HepG2 (cell line): ENCODE data around the gene KIF5B. TPM values are rescaled to one million over a fixed set of nuclear protein-coding genes. Genes with fewer than 3 reads are reported as not detected.

ENCODE experiments used
- AGO2 ChIP-seq: fragments of 200-400 bp; formaldehyde crosslinking; optimal IDR thresholded peaks from 2 replicates; pipeline ENCODE3; 2017; ENCODE audit warnings: mild to moderate bottlenecking, low read depth, low read length, moderate library complexity
- DPF2 ChIP-seq: sonication (generic); formaldehyde crosslinking; IDR thresholded peaks from 2 replicates; pipeline ENCODE4 v1.4.0; 2020; ENCODE audit warnings: mild to moderate bottlenecking, low read depth, missing genetic modification reagents, borderline replicate concordance
- KLF12 ChIP-seq: sonication (generic); formaldehyde crosslinking; IDR thresholded peaks from 2 replicates; pipeline ENCODE4 v1.4.0; 2020; ENCODE audit warnings: missing genetic modification reagents, borderline replicate concordance
- RAD21 ChIP-seq: fragments of 450-650 bp; formaldehyde crosslinking; IDR thresholded peaks from 2 replicates; pipeline ENCODE4 v1.5.0; 2020; ENCODE audit warnings: mild to moderate bottlenecking
- SMAD3 ChIP-seq: sonication (generic); formaldehyde crosslinking; IDR thresholded peaks from 2 replicates; pipeline ENCODE4 v1.4.0; 2020; ENCODE audit warnings: missing genetic modification reagents
- ZBTB38 ChIP-seq: sonication (generic); formaldehyde crosslinking; IDR thresholded peaks from 2 replicates; pipeline ENCODE4 v1.5.1; 2020; ENCODE audit warnings: mild to moderate bottlenecking, missing genetic modification reagents
- ZMYM3 ChIP-seq: sonication (generic); formaldehyde crosslinking; IDR thresholded peaks from 2 replicates; pipeline ENCODE4 v1.5.1; 2020; ENCODE audit warnings: mild to moderate bottlenecking, missing genetic modification reagents
- ZNF20 ChIP-seq: sonication (generic); formaldehyde crosslinking; IDR thresholded peaks from 2 replicates; pipeline ENCODE4 v1.4.0; 2020; ENCODE audit warnings: mild to moderate bottlenecking, moderate library complexity, missing genetic modification reagents
- ZNF329 ChIP-seq: sonication (generic); formaldehyde crosslinking; IDR thresholded peaks from 2 replicates; pipeline ENCODE4 v1.9.0; 2021; ENCODE audit warnings: low read depth, mild to moderate bottlenecking, missing genetic modification reagents
- ZNF333 ChIP-seq: sonication (generic); formaldehyde crosslinking; IDR thresholded peaks from 2 replicates; pipeline ENCODE4 v1.4.0; 2020; ENCODE audit warnings: mild to moderate bottlenecking, missing genetic modification reagents, borderline replicate concordance
- ZNF605 ChIP-seq: sonication (generic); formaldehyde crosslinking; IDR thresholded peaks from 2 replicates; pipeline ENCODE4 v1.8.0; 2022; ENCODE audit warnings: mild to moderate bottlenecking, missing genetic modification reagents
- ZNF678 ChIP-seq: sonication (generic); formaldehyde crosslinking; IDR thresholded peaks from 2 replicates; pipeline ENCODE4 v1.4.0; 2020; ENCODE audit warnings: mild to moderate bottlenecking, missing genetic modification reagents
- ZNF713 ChIP-seq: sonication (generic); formaldehyde crosslinking; IDR thresholded peaks from 2 replicates; pipeline ENCODE4 v1.4.0; 2020; ENCODE audit warnings: mild to moderate bottlenecking, missing genetic modification reagents
- ZNF780A ChIP-seq: sonication (generic); formaldehyde crosslinking; IDR thresholded peaks from 2 replicates; pipeline ENCODE4 v1.8.0; 2022; ENCODE audit warnings: mild to moderate bottlenecking, missing genetic modification reagents, moderate library complexity
- ZSCAN20 ChIP-seq: sonication (generic); formaldehyde crosslinking; IDR thresholded peaks from 2 replicates; pipeline ENCODE4 v1.4.0; 2020; ENCODE audit warnings: missing genetic modification reagents, mild to moderate bottlenecking, borderline replicate concordance
- ZSCAN30 ChIP-seq: sonication (generic); formaldehyde crosslinking; IDR thresholded peaks from 2 replicates; pipeline ENCODE4 v1.5.0; 2020; ENCODE audit warnings: mild to moderate bottlenecking, missing genetic modification reagents
- polyA plus RNA-seq, 8 experiments: library from polyadenylated mRNA; depleted of rRNA in 3 of 8; stranded (reverse) in 7 of 8; unstranded in 1 of 8; fragments of >200 nt; fragmentation: Illumina TruSeq in 4 of 8; extraction: Trizol in 4 of 8; gene quantifications; 2 replicates each; pipeline versions ENCODE4 v1.2.1 to v1.2.3, GENCODE V29; 2011 to 2016; ENCODE audit warnings: low read depth in 4 of 8, missing spikeins in 1 of 8, mixed read lengths in 1 of 8; ENCODE audit not compliant: insufficient read depth in 1 of 8
- total RNA-seq, 5 experiments: library from RNA; depleted of rRNA; stranded (reverse); fragments of >200 nt; fragmentation: Illumina TruSeq; extraction: Trizol; gene quantifications; 2 replicates each; pipeline ENCODE4 v1.2.3, GENCODE V29; 2016; ENCODE audit warnings: low read depth in 1 of 5
- TF ChIP-seq, protein P1 (sequence below): sonication (generic); formaldehyde crosslinking; IDR thresholded peaks from 2 replicates; pipeline ENCODE4 v1.4.0; 2020; ENCODE audit warnings: mild to moderate bottlenecking, missing genetic modification reagents
- TF ChIP-seq, protein P2 (sequence below): sonication (generic); formaldehyde crosslinking; IDR thresholded peaks from 2 replicates; pipeline ENCODE4 v1.8.0; 2022; ENCODE audit warnings: mild to moderate bottlenecking, missing genetic modification reagents
- TF ChIP-seq, protein P3 (sequence below): sonication (generic); formaldehyde crosslinking; IDR thresholded peaks from 2 replicates; pipeline ENCODE4 v1.4.0; 2020; ENCODE audit warnings: missing genetic modification reagents, mild to moderate bottlenecking, borderline replicate concordance

KIF5B gene
- total and polyA plus RNA-seq, 2 of the 13 experiments (the other 11 are each of a cell fraction or from before 2014, with no cell fraction given), result 34.3 to 133 TPM

DNA sequence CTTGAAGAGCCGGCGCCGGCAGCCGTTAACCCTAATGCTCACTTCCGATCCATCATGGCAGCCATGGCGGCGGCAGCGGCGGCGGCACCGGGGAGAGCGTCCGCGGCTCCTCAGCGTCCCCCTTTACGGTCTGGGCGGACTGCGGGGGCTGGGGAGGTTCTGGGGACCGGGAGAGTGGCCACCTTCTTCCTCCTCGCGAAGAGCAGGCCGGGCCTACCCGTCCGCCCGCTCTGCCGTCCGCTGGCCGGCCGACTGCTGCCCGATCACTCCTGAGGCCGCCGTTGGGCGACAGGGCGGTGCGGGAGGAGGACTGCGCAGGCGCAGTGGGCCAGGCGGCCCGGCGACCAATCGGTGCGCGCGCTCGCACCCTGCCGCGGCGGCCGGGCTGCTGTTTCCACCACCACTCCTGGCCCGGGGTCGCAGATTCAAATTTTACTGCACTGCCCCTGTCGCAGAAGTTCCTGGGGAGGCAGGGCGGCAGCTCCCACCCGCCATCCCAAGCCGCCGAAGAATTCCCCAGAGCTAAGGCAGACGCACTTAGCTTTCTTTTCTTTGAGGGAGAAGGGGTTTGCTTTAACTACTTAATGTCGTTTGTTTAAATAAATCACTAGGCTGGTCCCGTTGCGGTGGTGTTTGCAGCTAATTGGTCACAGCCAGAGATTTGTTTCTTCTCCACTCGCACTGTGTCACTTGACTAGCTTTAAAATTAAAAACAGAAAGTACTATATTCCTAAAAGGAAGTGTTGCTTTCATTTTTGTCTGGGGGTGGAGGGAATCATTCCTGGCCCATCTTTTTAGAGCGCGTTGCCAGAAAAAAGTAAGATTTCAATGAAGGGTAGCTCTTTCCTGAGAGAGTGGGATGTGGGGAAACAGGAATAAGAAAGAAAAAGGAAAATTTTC is at the start of gene KIF5B (continued):
- TF ChIP-seq ZSCAN20 (CRISPR knock-in tag) (peak; percentile 32; the same call in 1 of the 2 replicates), ZNF333 (CRISPR knock-in tag) (no peak; the same call in 1 of the 2 replicates), ZBTB38 (CRISPR knock-in tag) (peak; percentile 62), ZNF329 (CRISPR knock-in tag) (peak; percentile 62; the same call in 1 of the 2 replicates), ZNF20 (CRISPR knock-in tag) (no peak), ZNF605 (CRISPR knock-in tag) (peak; percentile 26; the same call in 1 of the 2 replicates), ZNF678 (CRISPR knock-in tag) (no peak; the same call in 1 of the 2 replicates), RAD21 (CRISPR knock-in tag) (peak; percentile 58; the same call in 1 of the 2 replicates), ZSCAN30 (no peak), DPF2 (CRISPR knock-in tag) (no peak), AGO2 (peak; percentile 84), ZMYM3 (CRISPR knock-in tag) (no peak), ZNF780A (CRISPR knock-in tag) (no peak), ZNF713 (CRISPR knock-in tag) (no peak), SMAD3 (CRISPR knock-in tag) (no peak), KLF12 (CRISPR knock-in tag) (peak; percentile 67)
- TF ChIP-seq, protein P1, sequence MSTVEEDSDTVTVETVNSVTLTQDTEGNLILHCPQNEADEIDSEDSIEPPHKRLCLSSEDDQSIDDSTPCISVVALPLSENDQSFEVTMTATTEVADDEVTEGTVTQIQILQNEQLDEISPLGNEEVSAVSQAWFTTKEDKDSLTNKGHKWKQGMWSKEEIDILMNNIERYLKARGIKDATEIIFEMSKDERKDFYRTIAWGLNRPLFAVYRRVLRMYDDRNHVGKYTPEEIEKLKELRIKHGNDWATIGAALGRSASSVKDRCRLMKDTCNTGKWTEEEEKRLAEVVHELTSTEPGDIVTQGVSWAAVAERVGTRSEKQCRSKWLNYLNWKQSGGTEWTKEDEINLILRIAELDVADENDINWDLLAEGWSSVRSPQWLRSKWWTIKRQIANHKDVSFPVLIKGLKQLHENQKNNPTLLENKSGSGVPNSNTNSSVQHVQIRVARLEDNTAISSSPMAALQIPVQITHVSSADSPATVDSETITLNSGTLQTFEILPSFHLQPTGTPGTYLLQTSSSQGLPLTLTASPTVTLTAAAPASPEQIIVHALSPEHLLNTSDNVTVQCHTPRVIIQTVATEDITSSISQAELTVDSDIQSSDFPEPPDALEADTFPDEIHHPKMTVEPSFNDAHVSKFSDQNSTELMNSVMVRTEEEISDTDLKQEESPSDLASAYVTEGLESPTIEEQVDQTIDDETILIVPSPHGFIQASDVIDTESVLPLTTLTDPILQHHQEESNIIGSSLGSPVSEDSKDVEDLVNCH (CRISPR knock-in tag), result no peak
- TF ChIP-seq, protein P2, sequence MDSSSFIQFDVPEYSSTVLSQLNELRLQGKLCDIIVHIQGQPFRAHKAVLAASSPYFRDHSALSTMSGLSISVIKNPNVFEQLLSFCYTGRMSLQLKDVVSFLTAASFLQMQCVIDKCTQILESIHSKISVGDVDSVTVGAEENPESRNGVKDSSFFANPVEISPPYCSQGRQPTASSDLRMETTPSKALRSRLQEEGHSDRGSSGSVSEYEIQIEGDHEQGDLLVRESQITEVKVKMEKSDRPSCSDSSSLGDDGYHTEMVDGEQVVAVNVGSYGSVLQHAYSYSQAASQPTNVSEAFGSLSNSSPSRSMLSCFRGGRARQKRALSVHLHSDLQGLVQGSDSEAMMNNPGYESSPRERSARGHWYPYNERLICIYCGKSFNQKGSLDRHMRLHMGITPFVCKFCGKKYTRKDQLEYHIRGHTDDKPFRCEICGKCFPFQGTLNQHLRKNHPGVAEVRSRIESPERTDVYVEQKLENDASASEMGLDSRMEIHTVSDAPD (CRISPR knock-in tag), result no peak
- TF ChIP-seq, protein P3, sequence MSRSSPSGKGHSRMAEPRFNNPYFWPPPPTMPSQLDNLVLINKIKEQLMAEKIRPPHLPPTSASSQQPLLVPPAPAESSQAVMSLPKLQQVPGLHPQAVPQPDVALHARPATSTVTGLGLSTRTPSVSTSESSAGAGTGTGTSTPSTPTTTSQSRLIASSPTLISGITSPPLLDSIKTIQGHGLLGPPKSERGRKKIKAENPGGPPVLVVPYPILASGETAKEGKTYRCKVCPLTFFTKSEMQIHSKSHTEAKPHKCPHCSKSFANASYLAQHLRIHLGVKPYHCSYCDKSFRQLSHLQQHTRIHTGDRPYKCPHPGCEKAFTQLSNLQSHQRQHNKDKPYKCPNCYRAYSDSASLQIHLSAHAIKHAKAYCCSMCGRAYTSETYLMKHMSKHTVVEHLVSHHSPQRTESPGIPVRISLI (CRISPR knock-in tag), result no peak
